Measurements from ENCODE around the gene RGMB.

Gene RGMB

GRCh38 chr5:98839469-98840383, 66.3 kb downstream of the RGMB start:
- H3K4me3 ChIP-seq: no peak overlapping the region
- no peak for TF ChIP-seq EZH2 (IDR thresholded peaks at IDR 0.05)
- no peak overlapping the region for H3K9ac ChIP-seq (ENCODE audit: insufficient read length)
- no peak for DNase-seq (ENCODE audit: low read depth, low spot score)
- 0 out of 2 replicates have a peak, but pooled peaks cover 3% of the 10 kb centered on the region for H3K9me3 ChIP-seq (ENCODE audit: low read depth, low read length)
- H3K27ac ChIP-seq: no peak overlapping the region
- no peaks in the 10 kb centered on the region for H3K36me3 ChIP-seq (ENCODE audit: insufficient read depth, low read length)

GRCh38 chr5:98840946-98841345, 67.5 kb downstream of the RGMB start:
- H3K27ac ChIP-seq: no peak overlapping the region
- DNase-seq (ENCODE audit: low read depth, low spot score): no peak
- H3K9me3 ChIP-seq (ENCODE audit: low read depth, low read length): 0 out of 2 replicates have a peak, but pooled peaks cover 3% of the 10 kb centered on the region
- TF ChIP-seq EZH2 (IDR thresholded peaks at IDR 0.05) (no peak), FOXP2 (optimal IDR thresholded peaks at IDR 0.05; ENCODE audit: control extremely low read depth, extremely low read length, insufficient read depth) (no peak), POLR2AphosphoS5 (IDR thresholded peaks at IDR 0.05; ENCODE audit: borderline replicate concordance, low read depth, low read length) (no peak)
- no peaks in the 10 kb centered on the region for H3K36me3 ChIP-seq (ENCODE audit: insufficient read depth, low read length)
- no peak overlapping the region for H3K9ac ChIP-seq (ENCODE audit: insufficient read length)
- H3K4me3 ChIP-seq: no peak overlapping the region

GRCh38 chr5:98843481-98843880, 70.0 kb downstream of the RGMB start:
- TF ChIP-seq EZH2 (IDR thresholded peaks at IDR 0.05): no peak
- no peak for TF ChIP-seq FOXP2 (optimal IDR thresholded peaks at IDR 0.05; ENCODE audit: control extremely low read depth, extremely low read length, insufficient read depth)
- TF ChIP-seq POLR2AphosphoS5 (IDR thresholded peaks at IDR 0.05; ENCODE audit: borderline replicate concordance, low read depth, low read length): no peak
- no peak for DNase-seq (ENCODE audit: low read depth, low spot score)
- 0 out of 2 replicates have a peak, but pooled peaks cover 3% of the 10 kb centered on the region for H3K9me3 ChIP-seq (ENCODE audit: low read depth, low read length)

GRCh38 chr5:98844865-98845264, 71.4 kb downstream of the RGMB start:
- no peak for DNase-seq (ENCODE audit: low read depth, low spot score)
- Histone ChIP-seq H3K9ac (ENCODE audit: insufficient read length) (no peak overlapping the region), H3K4me3 (no peak overlapping the region)

More at GRCh38 chr5:98843481-98843880, 70.0 kb downstream of the RGMB start:
- Histone ChIP-seq H3K4me3 (no peak overlapping the region), H3K9ac (ENCODE audit: insufficient read length) (no peak overlapping the region), H3K27ac (no peak overlapping the region), H3K36me3 (ENCODE audit: insufficient read depth, low read length) (no peaks in the 10 kb centered on the region)

GRCh38 chr5:98845878-98846277, 72.4 kb downstream of the RGMB start:
- TF ChIP-seq POLR2AphosphoS5 (IDR thresholded peaks at IDR 0.05; ENCODE audit: borderline replicate concordance, low read depth, low read length) (no peak), EZH2 (IDR thresholded peaks at IDR 0.05) (no peak), FOXP2 (optimal IDR thresholded peaks at IDR 0.05; ENCODE audit: control extremely low read depth, extremely low read length, insufficient read depth) (no peak)
- Histone ChIP-seq H3K36me3 (ENCODE audit: insufficient read depth, low read length) (no peaks in the 10 kb centered on the region), H3K4me3 (no peak overlapping the region), H3K9me3 (ENCODE audit: low read depth, low read length) (0 out of 2 replicates have a peak, but pooled peaks cover 3% of the 10 kb centered on the region), H3K27ac (no peak overlapping the region), H3K9ac (ENCODE audit: insufficient read length) (no peak overlapping the region)
- DNase-seq (ENCODE audit: low read depth, low spot score): no peak

More at GRCh38 chr5:98844865-98845264, 71.4 kb downstream of the RGMB start:
- H3K9me3 ChIP-seq (ENCODE audit: low read depth, low read length): 0 out of 2 replicates have a peak, but pooled peaks cover 3% of the 10 kb centered on the region
- TF ChIP-seq EZH2 (IDR thresholded peaks at IDR 0.05) (no peak), FOXP2 (optimal IDR thresholded peaks at IDR 0.05; ENCODE audit: control extremely low read depth, extremely low read length, insufficient read depth) (no peak), POLR2AphosphoS5 (IDR thresholded peaks at IDR 0.05; ENCODE audit: borderline replicate concordance, low read depth, low read length) (no peak)
- no peak overlapping the region for H3K27ac ChIP-seq
- H3K36me3 ChIP-seq (ENCODE audit: insufficient read depth, low read length): no peaks in the 10 kb centered on the region
